IMR-90 (cell line): ENCODE measurements around the gene FCRL6. TPM values are rescaled to one million over a fixed set of nuclear protein-coding genes. Genes with fewer than 3 reads are reported as not detected.

Source experiments
- ATAC-seq: fragments of 200-7000 bp; cut with Tn5 transposase; 2 replicates; pipeline ENCODE4 v1.9.1; 2020; ENCODE audit warnings: low read depth, mild to moderate bottlenecking, moderate library complexity
- BruUV-seq: library from RNA; stranded (reverse); fragments of 400-500 nt; replicated peaks from 2 replicates; lab custom pipeline; 2021; lab: Mats Ljungman, UMichigan
- CTCF ChIA-PET: fragments of 300-600 bp; formaldehyde crosslinking; extraction: SDS; loops from one replicate; lab custom pipeline; 2021; ENCODE audit warnings: antibody characterized with exemption; lab: Yijun Ruan, JAX
- POLR2A ChIA-PET: fragments of 300-600 bp; sonication (Branson Sonifier 250); formaldehyde crosslinking; loops from one replicate; lab custom pipeline; 2022; ENCODE audit warnings: antibody characterized with exemption; ENCODE audit not compliant: unreplicated experiment; lab: Charles Lee
- DNase-seq: peaks from one replicate; pipeline ENCODE4 v3.0.0; 2013
- H2AFZ ChIP-seq: replicated peaks from 2 replicates; pipeline ENCODE3; 2013; ENCODE audit warnings: low read length, mild to moderate bottlenecking; ENCODE audit not compliant: poor library complexity
- H2AK5ac ChIP-seq: 2 replicates; pipeline ENCODE4 v1.6.1; 2013; ENCODE audit warnings: low read depth, low read length, inconsistent platforms
- H2AK9ac ChIP-seq: replicated peaks from 2 replicates; pipeline ENCODE3; 2013; ENCODE audit warnings: mild to moderate bottlenecking, low read depth, low read length, moderate library complexity; ENCODE audit not compliant: poor library complexity
- H2BK120ac ChIP-seq: 2 replicates; pipeline ENCODE4 v1.6.1; 2013; ENCODE audit warnings: low read depth, low read length, inconsistent platforms
- H2BK15ac ChIP-seq: 3 replicates; pipeline ENCODE4 v1.6.1; 2013; ENCODE audit warnings: low read depth, low read length, inconsistent platforms
- H2BK20ac ChIP-seq: 2 replicates; pipeline ENCODE4 v1.6.1; 2013; ENCODE audit warnings: low read depth, mild to moderate bottlenecking, inconsistent platforms, low read length, moderate library complexity
- H2BK5ac ChIP-seq: 2 replicates; pipeline ENCODE4 v1.6.1; 2013; ENCODE audit warnings: mild to moderate bottlenecking, low read depth, low read length, inconsistent platforms; ENCODE audit not compliant: poor library complexity, severe bottlenecking
- H3K14ac ChIP-seq: replicated peaks from 2 replicates; pipeline ENCODE4 v1.6.1; 2013; ENCODE audit warnings: low read depth, low read length, inconsistent platforms
- H3K18ac ChIP-seq: 2 replicates; pipeline ENCODE4 v1.6.1; 2013; ENCODE audit warnings: low read depth, low read length, control low read depth
- H3K23ac ChIP-seq: 2 replicates; pipeline ENCODE4 v1.6.1; 2013; ENCODE audit warnings: low read depth, low read length, inconsistent platforms
- H3K27ac ChIP-seq: 2 replicates; pipeline ENCODE4 v1.5.1; 2013; ENCODE audit warnings: mild to moderate bottlenecking, control low read depth, low read length; ENCODE audit not compliant: insufficient read depth
- H3K27me3 ChIP-seq: 2 replicates; pipeline ENCODE4 v1.6.1; 2013; ENCODE audit warnings: low read length; ENCODE audit not compliant: control insufficient read depth, insufficient read depth
- H3K36me3 ChIP-seq: 2 replicates; pipeline ENCODE4 v1.6.1; 2013; ENCODE audit warnings: low read length, mixed read lengths; ENCODE audit not compliant: control insufficient read depth, insufficient read depth
- H3K4ac ChIP-seq: 2 replicates; pipeline ENCODE4 v1.6.1; 2013; ENCODE audit warnings: low read depth, low read length, inconsistent platforms
- H3K4me1 ChIP-seq: 2 replicates; pipeline ENCODE4 v1.6.1; 2013; ENCODE audit warnings: low read length, mixed read lengths; ENCODE audit not compliant: control insufficient read depth, insufficient read depth
- H3K4me2 ChIP-seq: 2 replicates; pipeline ENCODE4 v1.6.1; 2013; ENCODE audit warnings: low read depth, mild to moderate bottlenecking, control low read depth, low read length, moderate library complexity
- H3K4me3 ChIP-seq: 2 replicates; pipeline ENCODE4 v1.5.1; 2013; ENCODE audit warnings: low read depth, mild to moderate bottlenecking, control low read depth, low read length, moderate library complexity; ENCODE audit not compliant: insufficient read depth
- H3K56ac ChIP-seq: 2 replicates; pipeline ENCODE4 v1.6.1; 2013; ENCODE audit warnings: low read length, inconsistent platforms; ENCODE audit not compliant: insufficient read depth; ENCODE audit errors: extremely low read depth
- H3K79me1 ChIP-seq, 2 experiments: 2 replicates each; pipeline ENCODE4 v1.6.1; 2013; ENCODE audit warnings: low read length in 2 of 2, inconsistent platforms in 1 of 2, low read depth in 1 of 2
- H3K9ac ChIP-seq: 2 replicates; pipeline ENCODE4 v1.6.1; 2013; ENCODE audit warnings: low read depth, low read length, control low read depth
- H3K9me1 ChIP-seq: 2 replicates; pipeline ENCODE4 v1.6.1; 2013; ENCODE audit warnings: low read length, inconsistent platforms; ENCODE audit not compliant: insufficient read depth
- H3K9me3 ChIP-seq: 2 replicates; pipeline ENCODE4 v1.6.1; 2013; ENCODE audit warnings: low read length; ENCODE audit not compliant: control insufficient read depth, insufficient read depth
- H4K20me1 ChIP-seq: 2 replicates; pipeline ENCODE4 v1.6.1; 2013; ENCODE audit warnings: low read length, inconsistent platforms; ENCODE audit not compliant: insufficient read depth
- H4K5ac ChIP-seq: 2 replicates; pipeline ENCODE4 v1.6.1; 2013; ENCODE audit warnings: mild to moderate bottlenecking, low read depth, low read length, control low read depth
- H4K8ac ChIP-seq, 2 experiments: 2 replicates each; pipeline ENCODE4 v1.6.1; 2013; ENCODE audit warnings: low read depth in 2 of 2, low read length in 2 of 2, control low read depth in 1 of 2, inconsistent platforms in 1 of 2
- H4K91ac ChIP-seq: 2 replicates; pipeline ENCODE4 v1.6.1; 2013; ENCODE audit warnings: low read depth, low read length, inconsistent platforms; ENCODE audit not compliant: insufficient read depth
- BHLHE40 ChIP-seq: fragments of 150-350 bp; IDR thresholded peaks from 2 replicates; pipeline ENCODE4 v1.6.1; 2016; ENCODE audit warnings: mild to moderate bottlenecking, low read depth, low read length
- CEBPB ChIP-seq: IDR thresholded peaks from 2 replicates; pipeline ENCODE4 v1.6.1; 2012; ENCODE audit warnings: low read depth, low read length, improper control_type of control experiment
- CTCF ChIP-seq: conservative IDR thresholded peaks from 2 replicates; pipeline ENCODE4 v1.5.1; 2012; ENCODE audit warnings: mild to moderate bottlenecking, low read depth, low read length, improper control_type of control experiment
- FOS ChIP-seq: fragments of 150-350 bp; IDR thresholded peaks from 2 replicates; pipeline ENCODE4 v1.6.1; 2016; ENCODE audit warnings: low read depth, low read length
- MAFK ChIP-seq: IDR thresholded peaks from 2 replicates; pipeline ENCODE4 v1.6.1; 2012; ENCODE audit warnings: low read depth, low read length, improper control_type of control experiment
- MAZ ChIP-seq: IDR thresholded peaks from 2 replicates; pipeline ENCODE4 v1.6.1; 2012; ENCODE audit warnings: low read depth, mild to moderate bottlenecking, low read length, improper control_type of control experiment, moderate library complexity, borderline replicate concordance
- NFE2L2 ChIP-seq: fragments of 150-350 bp; IDR thresholded peaks from 2 replicates; pipeline ENCODE4 v1.6.1; 2016; ENCODE audit warnings: low read depth, mild to moderate bottlenecking, low read length
- POLR2A ChIP-seq: IDR thresholded peaks from 2 replicates; pipeline ENCODE4 v1.6.1; 2012; ENCODE audit warnings: mild to moderate bottlenecking, low read depth, low read length
- RAD21 ChIP-seq: IDR thresholded peaks from 2 replicates; pipeline ENCODE4 v1.6.1; 2012; ENCODE audit warnings: low read length, improper control_type of control experiment
- SMC3 ChIP-seq: fragments of 150-350 bp; IDR thresholded peaks from 2 replicates; pipeline ENCODE4 v1.6.1; 2016; ENCODE audit warnings: low read depth, mild to moderate bottlenecking, antibody characterized with exemption, low read length, moderate library complexity
- WGBS, 2 experiments: methylation state at CpG; one replicate each; pipeline versions ENCODE4 v1.1.5 to v1.1.7; 2013; ENCODE audit warnings: missing lambda C conversion rate in 2 of 2; ENCODE audit not compliant: insufficient read length in 1 of 2; ENCODE audit errors: extremely low coverage in 2 of 2; 5-methylcytosine and 5-hydroxymethylcytosine counted together
- dilution Hi-C: fragments of 300-500 bp; cut with HindIII; formaldehyde crosslinking; loops from one replicate; pipeline ENCODE4 v1.14.3; 2018; ENCODE audit warnings: low sequenced_read_pairs; ENCODE audit not compliant: unreplicated experiment
- in situ Hi-C: fragments of 300-500 bp; cut with MboI; formaldehyde crosslinking; loops from 3 replicates; pipeline ENCODE4 v1.14.3; 2019; ENCODE audit warnings: low sequenced_read_pairs, inconsistent platforms, mixed read lengths
- intact Hi-C: fragments of 100-400 bp; cut with micrococcal nuclease; formaldehyde crosslinking; loops from 2 replicates; pipeline ENCODE4 v1.10.0; 2022
- polyA plus RNA-seq, 3 experiments: library from polyadenylated mRNA; depleted of rRNA; stranded (reverse); fragments of >200 nt; gene quantifications; 2 replicates each; pipeline ENCODE4 v1.2.3, GENCODE V29; 2012; ENCODE audit warnings: low replicate concordance in 1 of 3
- total RNA-seq: library from RNA; depleted of rRNA; stranded (reverse); fragments of >200 nt; gene quantifications from 2 replicates; pipeline ENCODE4 v1.2.3, GENCODE V29; 2012

The FCRL6 gene
- total and polyA plus RNA-seq, 2 of the 4 experiments (the other 2 are of a cell fraction): not detected

GRCh38 chr1:159853417-159854115, 51.4 kb downstream of the FCRL6 start:
- in situ Hi-C loops: no loop called here
- ChIA-PET POLR2A (interaction anchor here (0.6 to 0.8 kb wide), 2 partner anchors 12 to 63 kb away, joined by 3 read pairs; no protein-coding TSS in a partner anchor), CTCF (interaction anchor here (0.8 to 1.5 kb wide), 6 partner anchors 21 to 63 kb away, joined by 3 to 4 read pairs (median 4); no protein-coding TSS in a partner anchor)
- H3K23ac ChIP-seq: 0 out of 2 replicates have a peak overlapping the region, but pooled peaks have one; percentile 1
- H3K79me1 ChIP-seq: peaks cover 0 to 14% of the 10 kb centered on the region in 2 experiments; a peak in 2 of 4 replicates
- intact Hi-C loops: loop anchor here (2.0 kb wide), 1 partner anchor 71 kb away; the partner anchor contains the start of gene TAGLN2
- no peak overlapping the region for H2AFZ ChIP-seq
- peak overlapping the region; percentile 65 to 88; a peak in 3 of 4 replicates for H4K8ac ChIP-seq
- H3K4ac ChIP-seq: peak overlapping the region; percentile 29; the same call in 1 of the 2 replicates
- peak overlapping the region; percentile 7; the same call in 1 of the 2 replicates for H2BK120ac ChIP-seq
- H2BK5ac ChIP-seq: peak overlapping the region; percentile 70
- no peak overlapping the region; the same call in 1 of the 2 replicates for H3K14ac ChIP-seq
- no peaks in the 10 kb centered on the region for H3K27me3 ChIP-seq
- dilution Hi-C loops: no loop called here
- H4K91ac ChIP-seq: no peak overlapping the region
- H3K18ac ChIP-seq: peak overlapping the region; percentile 38; the same call in 1 of the 2 replicates
- no peak overlapping the region for H2AK9ac ChIP-seq
- TF ChIP-seq CTCF: no peak
- no peak for TF ChIP-seq BHLHE40
- TF ChIP-seq NFE2L2: no peak
- TF ChIP-seq MAFK: no peak
- TF ChIP-seq FOS: no peak
- TF ChIP-seq POLR2A: no peak
- TF ChIP-seq SMC3: no peak
- no peak for TF ChIP-seq MAZ
- no peak for TF ChIP-seq CEBPB
- TF ChIP-seq RAD21: no peak
- DNase-seq: peak; percentile 65
- H3K36me3 ChIP-seq: no peaks in the 10 kb centered on the region
- ATAC-seq: no peak
- H3K9me1 ChIP-seq: peaks cover 9% of the 10 kb centered on the region
- peak overlapping the region; percentile 75; the same call in 1 of the 2 replicates for H3K27ac ChIP-seq
- WGBS, 2 experiments: no CpG with 5 or more reads among the region's 6 CpGs
- H2AK5ac ChIP-seq: 0 out of 2 replicates have a peak overlapping the region, but pooled peaks have one; percentile 45
- peak overlapping the region; percentile 62; the same call in 1 of the 2 replicates for H3K4me3 ChIP-seq
- H2BK15ac ChIP-seq: no peak overlapping the region
- H3K9ac ChIP-seq: 0 out of 2 replicates have a peak overlapping the region, but pooled peaks have one; percentile 72
- no peak overlapping the region for H2BK20ac ChIP-seq
- H3K4me2 ChIP-seq: peak overlapping the region; percentile 88
- H3K56ac ChIP-seq: 0 out of 2 replicates have a peak overlapping the region, but pooled peaks have one; percentile 27
- H3K9me3 ChIP-seq: no peaks in the 10 kb centered on the region
- H4K20me1 ChIP-seq: no peaks in the 10 kb centered on the region
- peaks cover 4% of the 10 kb centered on the region for H3K4me1 ChIP-seq
- BruUV-seq: no TSS peak
- H4K5ac ChIP-seq: no peak overlapping the region; the same call in 1 of the 2 replicates
